HepG2 (cell line): ENCODE data around the gene SLC16A7. TPM values are rescaled to one million over a fixed set of nuclear protein-coding genes. Genes with fewer than 3 reads are reported as not detected.

Experiments
- ATAC-seq: fragments of 200-7000 bp; cut with Tn5 transposase; 3 replicates; pipeline ENCODE4 v1.9.1; 2020; ENCODE audit warnings: mild to moderate bottlenecking, moderate library complexity
- BruUV-seq: library from RNA; stranded (reverse); fragments of 400-500 nt; replicated peaks from 2 replicates; lab custom pipeline; 2021; lab: Mats Ljungman, UMichigan
- CTCF ChIA-PET: fragments of 300-600 bp; formaldehyde crosslinking; extraction: SDS; loops from one replicate; lab custom pipeline; 2021; ENCODE audit warnings: low total read pairs, inconsistent platforms, low intra/inter-chr PET ratio; lab: Yijun Ruan, JAX
- POLR2A ChIA-PET: fragments of 350-600 bp; sonication (Branson Sonifier 250); formaldehyde crosslinking; loops from one replicate; lab custom pipeline; 2020; ENCODE audit warnings: antibody characterized with exemption, inconsistent platforms; lab: Yijun Ruan, JAX
- DNase-seq: peaks from one replicate; pipeline ENCODE4 v3.0.0-alpha.2; 2015; ENCODE audit warnings: low spot score
- FAIRE-seq: peaks from 3 replicates; lab custom pipeline; 2011; peaks lifted over from hg19 to GRCh38; lab: Jason Lieb, UNC
- H2AFZ ChIP-seq: one replicate; pipeline ENCODE4 v1.6.1; 2011; ENCODE audit warnings: low read length, inconsistent platforms
- H3K27ac ChIP-seq: fragments of 300-600 bp; 3 replicates; pipeline ENCODE4 v1.8.0; 2011; ENCODE audit warnings: mixed run types, mild to moderate bottlenecking, mixed read lengths, low read length, inconsistent platforms; ENCODE audit not compliant: insufficient read depth; ENCODE audit errors: extremely low read length
- H3K27me3 ChIP-seq, 2 experiments: fragments of 200-600 bp in 1 of 2; 2 replicates in 1 of 2; 3 replicates in 1 of 2; pipeline versions ENCODE4 v1.6.0 to v1.8.0; 2011; ENCODE audit warnings: low read length in 2 of 2, mild to moderate bottlenecking in 2 of 2, moderate library complexity in 2 of 2, inconsistent platforms in 1 of 2; ENCODE audit not compliant: insufficient read depth in 2 of 2, control insufficient read depth in 1 of 2
- H3K36me3 ChIP-seq, 2 experiments: fragments of 200-600 bp in 1 of 2; replicated peaks in 1 of 2; 2 replicates in 1 of 2; 3 replicates in 1 of 2; pipeline versions ENCODE4 v1.5.1 to v1.8.0; 2011; ENCODE audit warnings: low read length in 2 of 2, inconsistent platforms in 1 of 2; ENCODE audit not compliant: insufficient read depth in 2 of 2, control insufficient read depth in 1 of 2
- H3K4me1 ChIP-seq: 2 replicates; pipeline ENCODE4 v1.5.1; 2012; ENCODE audit warnings: low read length, inconsistent platforms; ENCODE audit not compliant: insufficient read depth
- H3K4me2 ChIP-seq: 2 replicates; pipeline ENCODE4 v1.6.0; 2011; ENCODE audit warnings: low read depth, low read length, inconsistent platforms
- H3K4me3 ChIP-seq, 3 experiments: fragments of 200-600 bp in 1 of 3; sonication (generic), shearing (Covaris generic) in 1 of 3; replicated peaks in 1 of 3; 2 replicates each; pipeline ENCODE4 v1.5.1; 2011 to 2016; ENCODE audit warnings: low read length in 3 of 3, inconsistent platforms in 2 of 3, low read depth in 2 of 3, mild to moderate bottlenecking in 2 of 3, control low read depth in 1 of 3, mixed read lengths in 1 of 3; ENCODE audit not compliant: insufficient read depth in 1 of 3
- H3K79me2 ChIP-seq: one replicate; pipeline ENCODE4 v1.6.1; 2011; ENCODE audit warnings: low read length, inconsistent platforms; ENCODE audit not compliant: insufficient read depth
- H3K9ac ChIP-seq: 2 replicates; pipeline ENCODE4 v1.6.0; 2011; ENCODE audit warnings: mild to moderate bottlenecking, low read depth, low read length, inconsistent platforms; ENCODE audit not compliant: insufficient read depth
- H3K9me3 ChIP-seq: 2 replicates; pipeline ENCODE4 v1.5.1; 2012; ENCODE audit warnings: mild to moderate bottlenecking, low read length
- H4K20me1 ChIP-seq: 2 replicates; pipeline ENCODE4 v1.6.0; 2011; ENCODE audit warnings: inconsistent platforms, mild to moderate bottlenecking, low read length, moderate library complexity; ENCODE audit not compliant: insufficient read depth
- ATRX ChIP-seq: sonication (generic); formaldehyde crosslinking; IDR thresholded peaks from 2 replicates; pipeline ENCODE4 v1.4.0; 2020; ENCODE audit warnings: missing genetic modification reagents, borderline replicate concordance
- HOXA5 ChIP-seq: sonication (generic); formaldehyde crosslinking; IDR thresholded peaks from 2 replicates; pipeline ENCODE4 v1.4.0; 2020; ENCODE audit warnings: missing genetic modification reagents
- NFE2L2 ChIP-seq: fragments of 150-350 bp; IDR thresholded peaks from 2 replicates; pipeline ENCODE4 v1.6.1; 2014; ENCODE audit warnings: low read length
- SP140L ChIP-seq: sonication (generic); formaldehyde crosslinking; IDR thresholded peaks from 2 replicates; pipeline ENCODE4 v1.4.0; 2020; ENCODE audit warnings: missing genetic modification reagents, borderline replicate concordance
- TEAD3 ChIP-seq: optimal IDR thresholded peaks from 2 replicates; pipeline ENCODE3; 2016; ENCODE audit warnings: borderline replicate concordance
- in situ Hi-C: cut with HindIII; loops from 2 replicates; pipeline ENCODE4 v1.10.0; 2017; ENCODE audit warnings: low pct_unique_long_range_greater_than_20kb; ENCODE audit not compliant: extremely low pct_ligation_motif_present
- intact Hi-C: fragments of 100-400 bp; cut with micrococcal nuclease; formaldehyde crosslinking; loops from one replicate; pipeline ENCODE4 v1.10.0; 2022; ENCODE audit not compliant: unreplicated experiment
- polyA plus RNA-seq, 8 experiments: library from polyadenylated mRNA; depleted of rRNA in 3 of 8; stranded (reverse) in 7 of 8; unstranded in 1 of 8; fragments of >200 nt; fragmentation: Illumina TruSeq in 4 of 8; extraction: Trizol in 4 of 8; gene quantifications; 2 replicates each; pipeline versions ENCODE4 v1.2.1 to v1.2.3, GENCODE V29; 2011 to 2016; ENCODE audit warnings: low read depth in 4 of 8, missing spikeins in 1 of 8, mixed read lengths in 1 of 8; ENCODE audit not compliant: insufficient read depth in 1 of 8
- total RNA-seq, 5 experiments: library from RNA; depleted of rRNA; stranded (reverse); fragments of >200 nt; fragmentation: Illumina TruSeq; extraction: Trizol; gene quantifications; 2 replicates each; pipeline ENCODE4 v1.2.3, GENCODE V29; 2016; ENCODE audit warnings: low read depth in 1 of 5
- TF ChIP-seq, protein P1 (sequence below): IDR thresholded peaks from 2 replicates; pipeline ENCODE4 v1.4.0; 2020; ENCODE audit warnings: mild to moderate bottlenecking, missing genetic modification reagents

SLC16A7 gene
- total and polyA plus RNA-seq, 2 of the 13 experiments (the other 11 are each of a cell fraction or from before 2014, with no cell fraction given) = 1.3 to 1.6 TPM

- TF ChIP-seq ATRX (no peak), SP140L (CRISPR knock-in tag) (no peak), TEAD3 (CRISPR knock-in tag) (no peak), HOXA5 (no peak), NFE2L2 (no peak)
- TF ChIP-seq, protein P1, sequence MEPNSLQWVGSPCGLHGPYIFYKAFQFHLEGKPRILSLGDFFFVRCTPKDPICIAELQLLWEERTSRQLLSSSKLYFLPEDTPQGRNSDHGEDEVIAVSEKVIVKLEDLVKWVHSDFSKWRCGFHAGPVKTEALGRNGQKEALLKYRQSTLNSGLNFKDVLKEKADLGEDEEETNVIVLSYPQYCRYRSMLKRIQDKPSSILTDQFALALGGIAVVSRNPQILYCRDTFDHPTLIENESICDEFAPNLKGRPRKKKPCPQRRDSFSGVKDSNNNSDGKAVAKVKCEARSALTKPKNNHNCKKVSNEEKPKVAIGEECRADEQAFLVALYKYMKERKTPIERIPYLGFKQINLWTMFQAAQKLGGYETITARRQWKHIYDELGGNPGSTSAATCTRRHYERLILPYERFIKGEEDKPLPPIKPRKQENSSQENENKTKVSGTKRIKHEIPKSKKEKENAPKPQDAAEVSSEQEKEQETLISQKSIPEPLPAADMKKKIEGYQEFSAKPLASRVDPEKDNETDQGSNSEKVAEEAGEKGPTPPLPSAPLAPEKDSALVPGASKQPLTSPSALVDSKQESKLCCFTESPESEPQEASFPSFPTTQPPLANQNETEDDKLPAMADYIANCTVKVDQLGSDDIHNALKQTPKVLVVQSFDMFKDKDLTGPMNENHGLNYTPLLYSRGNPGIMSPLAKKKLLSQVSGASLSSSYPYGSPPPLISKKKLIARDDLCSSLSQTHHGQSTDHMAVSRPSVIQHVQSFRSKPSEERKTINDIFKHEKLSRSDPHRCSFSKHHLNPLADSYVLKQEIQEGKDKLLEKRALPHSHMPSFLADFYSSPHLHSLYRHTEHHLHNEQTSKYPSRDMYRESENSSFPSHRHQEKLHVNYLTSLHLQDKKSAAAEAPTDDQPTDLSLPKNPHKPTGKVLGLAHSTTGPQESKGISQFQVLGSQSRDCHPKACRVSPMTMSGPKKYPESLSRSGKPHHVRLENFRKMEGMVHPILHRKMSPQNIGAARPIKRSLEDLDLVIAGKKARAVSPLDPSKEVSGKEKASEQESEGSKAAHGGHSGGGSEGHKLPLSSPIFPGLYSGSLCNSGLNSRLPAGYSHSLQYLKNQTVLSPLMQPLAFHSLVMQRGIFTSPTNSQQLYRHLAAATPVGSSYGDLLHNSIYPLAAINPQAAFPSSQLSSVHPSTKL (CRISPR knock-in tag) = no peak
- ATAC-seq (no peak), DNase-seq (no peak), FAIRE-seq (no peak)
- H3K27ac ChIP-seq = no peak overlapping the region
- no peaks in the 10 kb centered on the region for H3K27me3 ChIP-seq
- H3K9me3 ChIP-seq = peaks cover 34% of the 10 kb centered on the region
- POLR2A ChIA-PET = no interaction called here
- CTCF ChIA-PET = no interaction called here
- H3K36me3 ChIP-seq = no peaks in the 10 kb centered on the region
- intact Hi-C loops (no loop called here), in situ Hi-C loops (no loop called here)
- BruUV-seq = no TSS peak
- no peak overlapping the region for H3K9ac ChIP-seq
- H3K79me2 ChIP-seq = no peaks in the 10 kb centered on the region
- H3K4me2 ChIP-seq = no peak overlapping the region
- H4K20me1 ChIP-seq = no peaks in the 10 kb centered on the region
- no peak overlapping the region for H3K4me3 ChIP-seq
- no peaks in the 10 kb centered on the region for H3K4me1 ChIP-seq
- no peak overlapping the region for H2AFZ ChIP-seq
These were observed 19.8 kb downstream of the SLC16A7 start for GRCh38 chr12:59615392-59616165.
